NCI-H2081 (cell line): Measurements from ENCODE around the gene LAPTM5.

Experiments used
- DNase-seq, 2 experiments: peaks; one replicate each; lab custom pipeline; 2025; lab: John Stamatoyannopoulos, UW

LAPTM5 gene

DNA sequence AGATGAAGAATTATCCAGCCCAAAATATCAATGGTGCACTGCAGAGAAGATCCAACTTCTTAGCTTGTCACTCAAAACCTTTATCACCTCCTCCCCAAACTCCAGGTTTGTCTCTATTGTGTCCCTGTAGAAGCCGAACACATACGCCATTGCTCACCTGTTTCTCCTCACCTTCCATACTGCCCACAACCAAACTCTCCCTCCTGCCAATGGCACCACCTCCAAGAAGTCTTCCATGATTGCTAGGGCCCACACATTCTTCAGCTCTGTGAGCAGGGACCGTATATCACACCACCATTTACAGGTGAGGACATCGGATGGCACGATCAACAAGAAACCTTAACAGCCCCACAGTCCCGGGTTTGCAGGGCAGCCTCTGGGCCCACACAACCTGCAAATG lies 2.2 kb downstream of the LAPTM5 start:
- no peak for DNase-seq

DNA sequence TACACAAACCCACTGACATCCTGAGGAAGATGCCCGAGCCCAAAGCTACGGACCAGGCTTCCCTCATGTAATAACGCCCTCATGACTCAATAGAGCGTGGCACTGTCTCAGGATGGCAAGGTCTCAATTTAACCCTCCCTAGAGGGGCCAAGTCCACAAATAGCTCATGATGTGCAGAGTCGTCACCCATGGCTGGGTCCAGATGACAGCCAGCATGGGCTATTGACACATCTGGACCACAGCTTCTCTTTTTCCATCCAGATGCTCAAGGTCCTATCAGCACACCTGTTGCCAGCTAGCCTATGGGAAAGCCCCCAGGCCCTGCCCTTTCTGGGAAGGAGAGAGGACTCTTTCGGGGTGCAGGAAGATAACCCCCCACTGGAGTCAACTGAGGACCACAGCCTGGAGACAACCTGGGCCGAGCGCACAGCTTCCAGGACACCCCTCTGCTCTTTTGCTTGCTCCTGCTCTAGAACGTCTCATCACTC lies 2.8 kb downstream of the LAPTM5 start:
- no peak for DNase-seq

DNA sequence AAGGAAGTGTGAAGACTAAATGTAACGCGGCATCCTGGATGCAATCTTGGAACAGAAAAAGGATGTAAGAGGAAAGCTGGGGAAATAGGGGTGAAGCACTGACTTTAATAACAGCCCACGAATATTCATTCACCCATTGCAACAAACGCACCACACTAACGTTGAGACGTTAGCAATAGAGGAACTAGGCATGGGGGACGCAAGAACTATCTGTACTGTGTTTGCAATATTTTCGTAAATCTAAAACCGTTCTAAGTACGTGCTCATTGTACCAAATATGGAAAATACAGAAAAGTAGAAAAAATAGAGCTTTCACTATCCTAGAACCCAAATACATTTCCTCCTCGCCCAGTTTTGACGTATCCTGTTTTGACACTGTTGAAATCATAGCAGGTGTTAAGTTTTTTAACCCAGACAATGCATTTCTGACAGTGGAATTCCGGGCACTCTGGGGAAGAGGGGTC lies 3.9 kb downstream of the LAPTM5 start:
- DNase-seq: no peak

DNA sequence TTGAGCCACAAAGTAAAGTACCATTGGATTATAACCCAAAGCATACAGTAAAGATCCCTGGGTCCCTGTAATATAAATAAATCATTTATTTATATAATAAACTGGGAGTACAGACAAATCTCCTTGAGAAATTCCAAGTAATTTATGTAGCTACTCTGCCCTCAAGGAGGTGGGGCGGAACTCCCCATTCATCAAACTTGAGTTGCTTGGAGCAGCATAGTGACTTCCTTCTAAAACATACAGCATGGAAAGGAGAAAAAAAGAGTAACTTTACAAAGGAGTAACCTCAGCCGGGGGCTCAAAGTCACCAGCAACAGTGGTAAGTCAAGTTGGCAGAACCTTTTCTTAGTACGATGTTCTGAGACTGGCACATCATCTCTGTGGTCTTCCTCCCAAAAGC lies 4.5 kb downstream of the LAPTM5 start:
- DNase-seq: no peak

DNA sequence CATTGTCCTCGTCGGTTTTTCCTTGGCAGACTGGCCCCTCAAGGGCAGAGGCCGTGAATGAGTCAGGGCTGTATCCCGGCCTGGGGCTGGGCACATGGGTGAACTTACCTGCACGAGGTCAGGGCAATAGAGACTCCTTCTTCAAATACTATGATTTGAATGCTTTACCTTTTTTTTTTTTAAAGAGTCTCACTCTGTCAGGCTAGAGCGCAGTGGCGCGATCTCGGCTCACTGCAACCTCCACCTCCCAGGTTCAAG lies 5.0 kb downstream of the LAPTM5 start:
- DNase-seq: no peak

DNA sequence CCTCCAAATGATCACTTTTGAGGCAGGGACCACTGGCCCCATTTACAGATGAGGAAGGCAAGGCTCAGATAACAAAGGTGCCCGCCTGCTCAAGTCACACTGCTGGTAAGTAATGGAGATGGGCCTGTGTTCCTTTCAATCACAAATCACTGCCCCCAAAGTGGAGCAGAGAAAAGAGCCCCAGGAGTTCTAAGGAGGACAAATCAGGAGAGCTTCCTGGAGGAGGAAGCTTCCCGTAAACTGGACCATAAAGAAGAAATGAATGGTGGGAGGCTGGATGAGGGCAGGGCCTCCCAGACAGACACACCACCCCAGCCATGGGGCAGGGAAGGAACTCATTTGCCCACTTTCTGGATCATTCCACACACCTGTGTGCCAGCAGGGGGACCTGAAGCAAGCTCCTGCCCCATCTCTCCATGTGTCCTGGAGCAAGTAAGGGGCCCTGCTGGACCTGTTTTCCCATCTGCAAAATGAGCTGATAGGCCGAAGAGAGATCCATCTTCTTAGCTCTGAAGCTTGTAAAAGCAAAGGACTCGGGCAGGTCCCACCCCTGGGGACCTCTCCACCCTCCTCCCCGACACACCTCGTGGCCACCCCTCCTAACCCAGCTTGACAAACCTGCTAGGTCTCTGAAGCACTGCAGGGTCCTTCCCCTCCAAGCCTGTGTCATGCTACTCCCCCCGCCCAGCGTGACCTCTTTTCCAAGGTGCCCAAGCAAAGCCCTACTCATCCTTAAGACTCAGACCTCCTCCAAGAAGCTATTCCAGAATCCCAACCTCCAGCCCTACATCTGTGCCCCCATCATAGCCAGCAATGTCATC lies 5.5 kb downstream of the LAPTM5 start:
- no peak for DNase-seq

DNA sequence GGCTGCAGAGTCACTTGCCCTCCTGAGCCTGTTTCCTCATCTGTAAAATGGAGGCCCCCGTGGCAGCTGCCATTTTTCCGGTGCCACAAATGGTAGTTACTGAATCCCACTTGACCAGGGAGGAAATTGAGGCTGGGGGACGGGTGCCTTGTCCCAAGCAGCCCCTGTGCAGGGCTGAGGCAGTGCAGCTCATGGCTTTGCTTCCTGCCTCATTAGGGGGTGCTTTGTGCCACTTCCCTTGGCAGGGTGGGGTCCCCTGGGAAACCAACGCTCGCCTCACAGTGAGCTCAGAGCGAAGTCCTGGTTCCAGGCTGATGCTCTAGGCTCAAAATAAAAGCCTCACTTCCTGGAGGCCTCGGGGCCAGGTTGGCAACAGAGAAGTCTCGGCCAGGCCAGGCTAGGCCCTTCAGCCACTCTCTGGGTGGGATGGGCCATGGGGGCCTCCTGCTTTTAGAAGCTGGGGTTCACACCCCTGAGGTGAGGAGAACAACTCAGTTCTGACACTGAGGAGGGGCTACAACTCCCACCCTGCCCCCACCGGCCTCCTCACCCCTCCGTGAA lies 6.8 kb downstream of the LAPTM5 start:
- no peak for DNase-seq

DNA sequence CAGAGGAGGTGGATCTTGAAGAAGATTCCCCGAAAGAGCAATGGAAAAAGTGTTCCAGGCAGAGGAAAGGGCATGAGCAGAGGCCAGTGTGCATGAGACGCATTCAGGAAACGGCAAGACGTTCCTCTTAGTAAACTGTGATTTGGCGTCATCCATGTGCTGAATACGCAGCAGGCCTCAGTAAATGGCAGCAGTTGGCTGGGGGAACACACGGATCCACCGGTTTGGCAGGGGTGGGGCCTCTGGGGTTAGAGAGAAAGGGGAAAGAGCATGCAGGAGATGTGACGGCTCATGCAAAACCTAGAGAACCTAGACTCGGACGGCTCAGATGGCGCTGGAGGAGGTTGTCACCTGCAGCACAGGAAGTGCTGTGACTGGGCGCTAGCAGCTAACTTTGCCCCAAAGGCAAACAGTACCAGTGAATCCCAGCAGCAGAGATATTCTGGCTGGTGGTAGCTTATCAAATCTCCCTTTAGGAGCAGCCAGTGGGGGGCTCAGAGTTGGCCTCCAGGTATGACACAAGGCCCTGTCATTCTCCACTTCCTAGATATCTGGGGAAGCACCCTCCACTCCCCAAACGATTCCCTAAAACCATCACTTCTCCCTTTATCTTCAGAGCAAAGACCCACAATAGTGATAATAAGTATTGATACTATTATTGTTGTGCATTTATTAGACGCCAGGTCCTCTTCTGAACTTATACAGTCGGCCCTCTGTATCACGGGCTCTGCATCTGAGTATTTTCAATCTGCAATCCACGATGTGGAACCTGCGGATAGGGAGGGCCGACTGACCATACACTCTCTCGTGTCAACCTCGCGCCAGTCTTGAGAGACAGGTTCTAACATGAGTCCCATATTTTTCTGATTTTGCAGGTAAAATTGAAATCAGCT lies 7.6 kb downstream of the LAPTM5 start:
- no peak for DNase-seq

DNA sequence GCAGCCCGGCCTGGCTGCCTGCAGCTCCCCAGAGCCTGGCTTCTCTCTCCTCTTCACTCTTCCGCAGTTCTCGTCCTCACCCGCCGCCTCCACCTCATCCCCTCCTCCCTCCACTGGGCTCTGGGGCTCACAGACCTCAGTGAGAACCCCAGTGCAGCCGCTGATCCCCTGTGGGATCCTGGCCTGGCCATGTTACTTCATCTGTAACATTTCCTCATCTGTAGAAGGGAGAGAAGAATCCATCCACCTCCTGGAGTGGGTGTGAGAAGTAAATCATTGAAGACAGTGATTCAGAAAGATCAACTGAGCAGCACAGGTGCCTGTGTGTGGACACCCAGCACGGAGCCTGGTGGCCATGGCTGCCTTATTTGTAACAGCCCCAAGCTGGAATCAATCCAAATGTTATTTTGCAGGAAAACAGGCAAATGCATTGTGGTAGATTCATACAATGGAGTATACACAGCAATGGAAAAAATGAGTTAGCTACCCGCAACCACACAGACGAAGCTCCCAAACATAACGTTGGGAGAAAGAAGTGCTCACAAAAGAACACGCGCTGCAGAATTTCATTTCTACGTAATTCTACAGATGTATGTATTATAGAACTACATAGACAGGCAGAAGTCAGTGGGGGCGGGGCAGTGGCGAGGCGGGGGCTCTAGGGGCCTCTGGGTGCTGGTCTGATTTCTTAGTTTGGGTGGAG lies 8.7 kb downstream of the LAPTM5 start:
- no peak for DNase-seq

DNA sequence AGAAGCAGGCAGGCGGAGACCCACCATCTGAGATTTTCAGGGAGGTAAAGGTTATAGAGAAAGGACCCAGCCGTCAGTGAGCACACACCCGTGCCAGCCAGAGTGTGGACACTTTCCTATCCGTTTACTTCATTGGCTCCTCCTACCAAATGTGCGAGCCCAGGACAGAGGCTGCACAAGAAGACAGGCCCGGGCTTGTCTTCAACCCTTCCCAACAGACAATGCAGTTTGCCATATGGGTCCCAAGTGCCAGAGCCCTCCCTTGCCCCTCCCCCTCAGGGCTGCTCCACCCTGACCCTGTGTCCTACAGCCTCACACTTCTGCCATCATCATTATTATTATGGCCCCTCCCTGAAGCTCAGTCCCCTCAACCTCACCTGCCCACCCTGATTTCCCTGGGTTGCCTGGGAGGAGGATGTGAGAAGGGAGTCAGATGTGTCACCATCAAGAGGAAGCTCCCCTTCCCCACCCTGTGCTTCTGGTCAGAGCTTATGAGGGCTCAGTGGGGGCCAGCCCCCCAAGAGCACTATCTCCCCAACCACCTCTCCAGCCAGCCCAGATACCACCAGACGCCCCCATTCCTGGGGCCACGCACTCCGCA lies 9.4 kb downstream of the LAPTM5 start:
- DNase-seq: no peak

DNA sequence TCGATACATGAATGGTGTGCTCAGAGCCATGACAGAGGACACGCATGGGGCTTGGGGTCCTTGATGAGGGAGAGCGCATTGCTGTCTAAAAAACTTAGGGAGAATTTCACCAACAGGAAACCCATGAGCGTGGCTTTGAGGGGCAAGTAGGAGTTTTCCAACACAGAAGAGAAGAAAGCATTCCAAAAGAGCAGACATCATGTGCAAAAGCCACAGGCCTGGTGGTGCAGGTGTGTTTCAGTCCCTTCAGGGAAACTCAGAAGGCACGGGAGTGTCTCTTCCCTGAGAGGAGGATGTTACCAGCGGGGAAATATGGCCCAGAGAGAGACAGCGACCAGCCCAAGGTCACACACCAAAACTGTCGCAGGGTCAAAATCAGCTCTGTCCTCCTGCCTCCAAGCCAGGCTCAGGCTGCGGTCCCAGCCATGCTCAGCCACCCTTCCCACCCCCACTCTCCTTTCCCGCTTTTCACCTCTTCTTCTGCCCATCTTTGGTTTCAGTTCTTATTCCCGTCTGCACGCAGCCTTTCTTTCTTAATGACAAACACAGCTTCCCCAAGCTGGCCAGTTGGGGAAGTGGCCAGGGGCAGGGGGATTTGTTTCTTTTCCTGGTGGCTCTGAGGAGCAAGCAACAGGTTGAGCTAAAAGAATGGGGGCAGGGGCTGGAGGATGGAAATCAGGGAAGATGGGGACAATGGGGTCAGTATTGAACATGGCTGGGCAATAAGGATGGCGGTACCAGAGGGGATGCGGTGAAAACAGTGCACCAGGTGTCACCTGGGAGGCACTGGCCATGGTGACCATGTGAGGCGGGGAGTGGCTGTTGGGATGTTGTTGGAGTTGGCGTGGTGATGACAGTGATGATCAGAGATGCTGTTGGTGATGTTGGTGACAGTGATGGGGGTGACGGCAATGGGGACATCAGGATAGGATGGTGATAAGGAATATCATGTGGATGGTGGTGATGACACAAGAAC lies 10.3 kb downstream of the LAPTM5 start:
- DNase-seq: no peak

DNA sequence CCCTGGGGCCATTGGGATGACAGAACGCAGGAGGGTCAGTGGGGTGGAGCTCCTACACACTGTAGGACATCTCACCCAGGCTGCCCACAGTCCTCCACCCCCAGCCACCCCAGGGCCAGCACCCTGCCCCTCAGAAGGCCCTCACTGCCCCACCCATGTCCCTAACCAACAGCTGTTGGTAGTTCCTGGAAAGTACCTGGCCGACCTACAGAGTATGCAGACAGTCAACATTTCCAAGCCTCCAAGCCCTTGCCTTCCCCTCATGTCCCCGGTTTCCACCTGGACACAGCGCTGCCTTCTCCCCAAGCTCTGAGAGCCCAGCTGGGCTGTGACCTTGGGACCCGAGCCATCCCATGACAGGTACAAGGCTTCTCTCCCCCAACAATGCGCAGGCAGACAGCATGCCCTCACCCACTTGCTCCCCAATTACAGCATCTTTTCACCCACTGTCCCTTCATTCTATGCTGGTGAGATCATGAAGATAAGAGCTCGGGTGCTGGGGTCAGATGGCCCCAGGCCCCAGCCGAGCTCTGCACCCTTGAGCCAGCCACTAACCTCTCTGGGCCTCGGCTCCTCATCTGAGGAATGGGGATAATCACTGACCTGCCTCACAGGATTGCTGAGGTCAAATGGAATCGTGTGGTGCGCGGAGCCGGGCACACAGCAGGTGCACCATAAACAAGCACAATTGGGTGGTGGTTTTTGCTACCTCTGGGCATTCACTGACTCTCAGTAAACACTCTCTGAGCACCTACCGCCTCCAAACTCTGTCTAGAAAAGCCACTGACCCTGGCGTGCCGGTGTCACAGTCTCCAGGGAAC lies 11.2 kb downstream of the LAPTM5 start:
- no peak for DNase-seq

DNA sequence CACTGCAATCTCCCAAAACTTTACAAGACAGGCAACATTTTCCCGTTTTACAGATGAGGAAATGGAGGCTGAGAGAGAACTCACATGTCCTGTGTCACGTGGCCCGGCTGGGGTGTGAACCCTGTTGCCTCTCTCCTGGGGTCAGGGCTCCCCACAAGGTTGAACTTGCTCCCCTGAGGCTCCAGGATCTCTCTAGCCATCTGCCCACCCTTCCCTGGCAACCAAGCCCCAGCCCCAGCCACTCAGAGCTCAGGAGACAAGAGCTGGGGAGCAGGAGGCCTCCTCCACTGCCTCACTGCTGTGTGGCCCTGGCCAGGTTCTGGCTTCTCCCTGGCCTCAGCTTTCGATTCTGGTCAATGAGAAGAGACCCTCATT lies 11.8 kb downstream of the LAPTM5 start:
- DNase-seq: no peak

DNA sequence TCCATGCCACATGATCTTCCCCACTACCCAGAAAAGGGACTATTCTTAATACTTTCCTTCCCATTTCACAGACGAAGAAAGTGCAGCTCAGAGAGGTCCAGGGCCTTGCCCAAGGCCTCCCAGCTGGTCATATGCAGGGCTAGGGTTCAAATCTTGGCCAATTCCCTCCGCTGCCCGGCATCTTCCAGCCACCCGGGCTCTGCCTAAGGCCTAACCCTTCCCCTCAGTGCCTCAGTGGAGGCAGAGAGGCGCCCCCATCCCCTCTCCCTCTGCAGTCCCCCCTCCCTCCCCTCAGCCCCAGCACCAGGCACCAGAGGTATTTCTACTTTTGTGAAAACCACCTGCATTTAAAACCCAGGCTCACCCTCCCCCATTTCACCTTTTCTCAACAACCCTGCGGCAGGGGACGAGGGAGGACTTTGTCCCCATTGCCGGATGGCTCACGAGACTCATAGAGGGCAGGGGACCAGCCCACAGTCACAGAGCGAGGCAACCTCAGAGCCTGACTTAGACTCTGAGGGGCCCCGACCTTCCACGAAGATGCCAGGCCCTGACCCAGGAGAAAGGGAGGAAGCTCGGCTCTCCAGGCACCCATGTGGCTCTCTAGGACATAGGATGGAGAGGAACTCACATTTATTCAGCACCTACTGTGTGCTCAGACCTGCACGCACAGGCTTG lies 12.3 kb downstream of the LAPTM5 start:
- no peak for DNase-seq

DNA sequence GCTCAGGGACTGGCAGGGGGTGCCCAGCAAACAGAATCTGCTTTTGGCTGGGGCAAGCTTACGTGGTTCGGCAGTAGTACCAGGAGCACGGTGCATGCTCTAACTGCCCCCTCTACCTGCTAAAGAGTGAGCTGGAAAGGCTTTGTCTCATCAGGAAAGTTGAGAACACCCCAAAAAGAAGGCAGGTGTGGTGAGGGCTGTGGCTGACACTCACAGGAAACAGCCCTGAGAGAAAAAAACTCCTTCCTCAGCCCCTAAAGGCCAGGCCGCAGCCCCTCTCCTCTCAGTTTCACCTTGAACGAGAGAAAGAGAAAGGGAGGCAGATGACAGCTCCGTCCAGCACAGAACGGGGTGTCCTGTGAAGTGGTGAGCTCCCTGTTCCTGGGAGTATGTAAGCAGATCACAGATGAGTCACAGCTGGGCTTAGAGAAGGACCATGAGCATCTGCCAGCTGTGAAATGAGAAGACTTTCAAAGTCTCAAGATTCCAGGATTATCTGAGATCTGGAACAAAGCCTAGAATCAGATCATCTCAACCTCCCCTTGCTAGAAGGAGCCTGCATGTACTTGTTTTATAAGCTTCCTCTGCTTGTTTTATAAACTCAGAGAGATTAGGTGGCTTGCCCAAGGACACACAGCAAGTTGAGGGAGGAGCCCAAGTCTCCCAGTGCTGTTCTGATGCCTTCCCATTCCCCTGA lies 13.4 kb downstream of the LAPTM5 start:
- DNase-seq: no peak

DNA sequence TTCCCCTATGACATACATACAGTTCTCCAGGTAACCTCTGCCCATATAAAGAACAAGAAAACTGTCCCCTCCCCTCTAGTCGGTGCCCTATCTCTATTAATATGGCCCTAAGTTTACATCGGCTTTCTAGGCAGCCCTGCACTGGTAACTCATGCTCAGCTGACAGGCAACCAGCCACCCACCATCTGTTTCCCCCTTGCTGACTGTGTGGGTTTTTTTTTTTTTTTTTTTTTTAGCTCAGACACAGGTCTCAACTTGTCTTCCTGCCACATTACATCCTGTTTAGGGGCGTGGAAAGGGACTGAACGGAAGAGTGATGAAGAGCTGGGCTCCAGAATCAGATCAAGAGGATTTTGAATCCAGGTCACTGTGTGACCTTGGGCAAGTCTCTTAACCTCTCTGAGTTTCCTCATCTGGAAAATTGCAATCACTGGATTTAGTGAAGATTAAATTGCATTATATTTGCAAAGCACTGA lies 14.0 kb downstream of the LAPTM5 start:
- no peak for DNase-seq

DNA sequence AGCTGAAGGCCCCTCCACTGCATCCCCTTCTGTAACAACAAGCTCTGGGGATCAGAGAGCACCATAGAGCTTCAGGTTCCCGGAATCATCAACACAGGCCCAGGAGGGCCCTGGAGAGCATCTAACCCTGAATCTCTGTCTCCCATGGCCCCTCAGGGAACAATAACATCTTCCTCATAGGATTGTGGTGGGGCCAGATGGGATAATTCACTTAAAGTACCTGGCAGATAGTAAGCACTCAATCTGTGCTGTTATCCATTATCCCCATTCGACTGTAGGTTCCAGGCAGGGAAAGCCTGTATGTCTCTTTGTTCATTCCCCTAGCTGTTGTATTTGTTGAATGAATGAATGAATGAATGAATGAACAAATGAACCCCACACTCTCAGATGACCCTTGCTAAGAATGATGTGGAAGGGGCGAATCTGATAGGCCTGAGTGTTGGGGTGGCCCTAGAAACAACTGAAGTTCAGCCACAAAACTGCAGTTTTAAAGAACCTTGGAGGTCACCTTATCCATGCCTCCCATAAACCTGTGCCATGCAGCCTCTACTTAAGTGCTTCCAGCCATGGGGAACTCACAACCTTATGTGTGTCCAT lies 14.5 kb downstream of the LAPTM5 start:
- no peak for DNase-seq
